ENCODE results near the gene PPFIBP2. TPM values are rescaled to one million over a fixed set of nuclear protein-coding genes. Genes with fewer than 3 reads are reported as not detected.
A peak's percentile ranks its signal among the peaks of the same experiment; 100 is the strongest.

Gene PPFIBP2
- total RNA-seq, 1 donor from 2014 or later: 415 TPM

- DNase-seq (ENCODE audit: low spot score): no peak
Observed at GRCh38 chr11:7577291-7578190, 63.7 kb downstream of the PPFIBP2 start.

DNA sequence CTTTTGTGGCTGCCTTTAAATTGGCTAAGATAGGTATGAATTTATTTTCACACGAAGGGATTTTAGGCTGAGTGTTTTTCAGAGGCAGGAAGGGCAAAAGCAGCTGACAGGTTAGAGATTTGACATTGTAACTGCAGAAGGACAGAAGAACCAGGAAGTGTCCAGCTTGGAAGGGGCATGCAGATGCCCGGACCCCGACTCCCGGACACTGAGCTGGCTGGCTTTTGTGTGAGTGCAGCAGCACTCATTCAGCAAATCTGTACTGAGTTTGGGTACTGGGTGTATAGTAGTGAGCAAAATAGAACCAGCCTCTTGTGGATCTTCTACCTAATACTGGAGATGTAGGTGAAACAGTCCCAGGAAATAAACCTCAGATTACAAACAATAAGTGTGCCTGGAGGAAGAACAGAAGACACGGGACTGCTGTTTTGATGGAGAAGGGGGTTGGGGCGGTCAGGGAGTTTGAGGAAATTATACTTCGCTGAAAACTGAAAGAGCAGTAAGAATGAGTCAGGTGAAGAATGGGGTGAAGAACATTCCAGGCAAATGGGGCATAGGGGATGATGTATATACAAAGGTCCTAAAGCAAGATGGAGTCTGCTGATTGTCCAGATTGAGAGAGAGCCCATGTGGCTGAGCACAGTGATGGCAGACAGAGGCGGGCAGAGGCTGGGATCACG, 64.6 kb downstream of the PPFIBP2 start:
- no peak for DNase-seq (ENCODE audit: low spot score)

- DNase-seq (ENCODE audit: low spot score): no peak
Observed at GRCh38 chr11:7579361-7579791, 65.6 kb downstream of the PPFIBP2 start.

DNA sequence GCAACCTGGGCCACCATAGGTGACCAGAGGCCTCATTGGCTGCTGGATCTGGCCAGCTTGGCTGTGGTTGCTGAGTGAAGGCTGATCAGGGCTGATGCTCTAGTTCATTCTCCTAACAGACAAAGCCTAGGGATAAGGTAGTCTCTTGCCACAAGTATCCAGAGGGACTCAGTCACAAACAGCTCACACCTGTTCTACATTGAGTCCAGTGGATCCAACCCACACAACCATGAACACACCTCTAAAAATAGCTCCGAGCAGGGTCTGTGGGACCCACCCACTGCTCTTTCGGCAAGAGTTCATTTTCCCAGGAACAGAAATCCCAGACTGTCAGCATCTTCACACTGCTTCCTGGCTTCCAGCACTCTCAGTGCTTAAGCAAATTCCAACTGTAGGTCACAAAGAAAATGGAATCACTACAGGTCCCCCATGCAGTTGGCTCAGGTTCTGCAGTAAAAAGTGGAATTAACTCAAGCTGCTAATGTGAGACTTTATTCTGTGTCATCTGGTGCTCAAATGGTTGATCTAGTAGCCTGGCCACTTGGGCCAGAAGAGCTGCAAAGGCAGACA, 67.3 kb downstream of the PPFIBP2 start:
- no peak for DNase-seq (ENCODE audit: low spot score)

DNA sequence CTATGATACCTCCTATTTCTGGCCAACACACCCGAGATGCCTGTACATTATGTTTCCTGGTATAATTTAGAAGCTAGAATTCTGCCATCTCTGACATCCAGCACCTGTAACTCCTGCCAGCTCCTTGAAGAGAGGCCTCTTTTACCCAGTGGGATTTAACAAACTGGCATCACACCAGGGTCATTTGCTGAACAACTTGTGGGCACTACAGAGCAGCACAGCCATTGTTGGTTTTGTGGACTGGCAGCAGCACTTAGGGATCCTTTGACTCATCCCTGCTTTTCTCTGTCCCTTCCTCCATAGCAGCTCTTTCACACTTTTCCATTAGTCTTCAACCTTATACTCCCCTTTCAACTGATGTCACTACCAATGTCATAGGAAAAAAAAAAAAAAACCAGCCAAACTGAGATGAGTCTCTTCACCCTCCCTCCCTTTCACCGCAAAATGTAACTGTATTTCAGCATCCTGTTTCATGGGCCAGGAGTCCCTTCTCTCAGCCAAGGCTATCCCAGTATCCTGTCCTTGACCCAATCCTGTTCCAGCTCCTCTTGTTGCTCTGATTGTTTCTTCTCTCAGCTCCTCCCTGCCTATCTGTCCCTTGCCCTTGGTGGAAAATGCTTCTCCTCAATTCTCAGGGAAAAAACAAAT, 68.7 kb downstream of the PPFIBP2 start:
- no peak for DNase-seq (ENCODE audit: low spot score)

DNA sequence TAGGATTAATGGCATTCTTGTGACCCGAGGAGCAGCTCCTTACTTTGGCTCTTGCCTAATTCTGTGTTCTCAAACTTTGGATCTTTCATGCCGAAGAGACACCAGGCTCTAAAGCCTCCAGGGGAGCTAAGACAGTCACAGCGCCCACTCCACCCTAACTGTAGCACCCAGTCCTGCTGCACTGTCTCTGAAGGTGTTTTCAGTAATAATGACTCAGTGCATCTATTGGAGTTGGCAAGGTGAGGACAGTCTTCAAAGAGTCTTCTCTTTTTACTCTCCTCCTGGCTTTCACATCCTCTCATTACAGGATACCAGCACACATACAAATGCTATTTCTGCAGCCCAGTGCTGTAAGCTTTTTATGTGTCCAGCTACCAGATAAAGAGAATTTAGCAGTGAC, 69.4 kb downstream of the PPFIBP2 start:
- no peak for DNase-seq (ENCODE audit: low spot score)

DNA sequence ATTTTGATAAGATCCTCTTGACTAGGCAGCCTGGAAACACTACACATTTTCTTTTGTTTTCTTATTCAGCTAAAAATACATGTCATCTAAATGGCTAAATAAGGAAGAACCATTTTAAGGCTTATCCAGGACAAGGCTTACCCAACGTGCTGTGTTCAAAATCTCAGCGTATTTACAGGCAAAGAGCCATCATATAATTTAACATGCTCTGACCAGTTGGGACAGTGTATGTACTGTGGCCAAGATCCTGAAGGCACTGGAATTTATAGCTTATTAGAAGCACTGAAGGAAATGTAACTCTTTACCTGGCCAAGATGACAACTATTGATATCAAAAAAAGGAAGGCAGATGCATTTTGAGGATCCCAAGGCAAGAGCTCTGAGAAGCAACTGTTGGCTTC, 71.1 kb downstream of the PPFIBP2 start:
- DNase-seq (ENCODE audit: low spot score): no peak

DNA sequence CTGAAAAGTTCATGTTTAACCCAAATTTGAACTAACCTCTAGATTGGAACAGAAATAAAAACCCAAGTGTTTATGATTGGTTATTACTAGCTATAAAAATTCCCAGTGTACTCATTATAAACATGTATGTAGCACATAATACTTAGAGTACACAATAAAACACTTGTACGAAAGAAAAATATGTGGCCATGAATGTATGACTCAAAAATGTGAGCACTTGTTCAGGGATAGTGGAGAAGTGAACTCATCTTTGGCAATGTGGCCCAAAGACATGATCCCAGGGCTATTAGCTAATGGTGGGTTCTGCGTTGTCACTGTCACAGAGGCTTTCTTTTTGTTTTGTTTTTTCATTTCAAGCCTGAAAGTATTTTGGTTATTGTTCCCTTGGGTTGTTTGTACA, 72.0 kb downstream of the PPFIBP2 start:
- no peak for DNase-seq (ENCODE audit: low spot score)

GRCh38 chr11:7586376-7586775, 72.6 kb downstream of the PPFIBP2 start:
- DNase-seq (ENCODE audit: low spot score): no peak

GRCh38 chr11:7587712-7588111, 73.9 kb downstream of the PPFIBP2 start:
- no peak for DNase-seq (ENCODE audit: low spot score)

DNA sequence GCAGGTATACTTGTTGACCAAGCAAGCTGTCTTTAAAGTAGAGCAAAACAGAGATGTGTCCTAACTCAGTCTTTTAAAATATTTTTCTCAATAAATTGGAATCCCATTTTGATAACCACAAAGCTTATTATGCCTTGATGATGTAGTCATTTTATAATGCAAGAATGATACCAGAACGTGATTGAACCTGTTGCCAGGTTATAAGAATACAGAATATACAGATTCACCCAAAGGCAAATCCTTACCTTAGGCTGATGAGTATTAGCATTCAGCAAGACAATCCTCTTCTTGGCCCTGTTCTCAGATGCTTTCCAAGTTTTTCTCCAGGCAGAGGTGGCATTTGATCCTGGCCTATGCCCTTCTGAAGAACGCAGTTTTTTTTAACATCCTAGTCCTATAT, 76.1 kb downstream of the PPFIBP2 start:
- DNase-seq (ENCODE audit: low spot score): no peak

GRCh38 chr11:7590529-7590928, 76.7 kb downstream of the PPFIBP2 start:
- DNase-seq (ENCODE audit: low spot score): no peak

DNA sequence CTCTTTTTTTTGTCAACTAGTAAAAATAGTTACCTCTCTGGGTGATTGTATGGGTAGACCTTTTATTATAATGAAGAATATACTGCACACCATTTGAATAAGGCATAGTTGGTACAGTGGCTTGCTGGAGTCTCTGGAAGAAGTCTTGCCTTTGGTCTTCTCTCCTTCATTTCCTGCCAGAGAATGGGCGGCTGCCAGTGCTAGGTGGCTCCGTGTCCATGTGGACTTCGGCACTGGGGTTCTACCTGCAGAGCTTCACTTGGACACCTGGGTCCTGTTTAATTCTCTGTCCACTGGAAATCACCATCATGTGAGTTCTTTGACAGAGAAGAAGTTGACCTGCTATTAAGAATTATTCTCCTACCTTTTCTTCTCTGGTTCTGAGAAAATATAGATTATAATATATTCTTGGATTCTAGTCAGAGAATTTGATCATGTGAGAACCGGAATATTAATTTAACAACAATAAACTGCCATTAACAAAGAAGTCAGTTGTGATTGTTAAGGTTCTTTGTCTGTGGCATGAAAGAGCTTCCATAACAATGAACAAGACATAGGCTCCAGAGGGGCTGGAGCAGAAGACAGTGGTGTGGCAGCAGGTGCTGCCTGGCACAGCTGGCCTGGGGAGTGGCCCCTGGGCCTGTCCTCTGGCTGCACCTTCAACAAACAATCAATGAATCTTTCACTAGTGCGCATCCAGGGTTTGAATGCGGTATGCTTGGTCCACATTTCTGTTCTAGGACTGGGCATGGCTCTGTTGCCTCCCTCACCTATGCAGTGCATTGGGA, 77.5 kb downstream of the PPFIBP2 start:
- no peak for DNase-seq (ENCODE audit: low spot score)

DNA sequence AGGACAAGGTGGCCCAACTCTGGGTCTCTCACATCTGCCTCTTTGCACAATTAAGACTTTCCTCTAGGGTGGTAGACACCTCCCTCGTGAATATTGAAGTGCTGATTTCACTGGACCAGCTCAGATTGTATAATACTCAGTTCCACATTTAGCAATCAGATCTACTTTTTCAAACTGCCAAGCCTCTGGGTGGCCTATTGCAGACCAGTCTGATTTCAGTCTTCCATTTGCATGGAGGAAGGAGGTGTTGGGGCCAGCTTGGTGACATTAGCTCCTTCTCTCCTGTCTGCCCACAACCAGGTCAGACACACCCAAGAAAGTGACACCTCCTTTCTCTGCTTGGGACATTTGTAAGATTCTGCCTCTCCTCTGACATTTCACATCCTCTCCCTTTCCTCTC, 78.2 kb downstream of the PPFIBP2 start:
- no peak for DNase-seq (ENCODE audit: low spot score)

DNA sequence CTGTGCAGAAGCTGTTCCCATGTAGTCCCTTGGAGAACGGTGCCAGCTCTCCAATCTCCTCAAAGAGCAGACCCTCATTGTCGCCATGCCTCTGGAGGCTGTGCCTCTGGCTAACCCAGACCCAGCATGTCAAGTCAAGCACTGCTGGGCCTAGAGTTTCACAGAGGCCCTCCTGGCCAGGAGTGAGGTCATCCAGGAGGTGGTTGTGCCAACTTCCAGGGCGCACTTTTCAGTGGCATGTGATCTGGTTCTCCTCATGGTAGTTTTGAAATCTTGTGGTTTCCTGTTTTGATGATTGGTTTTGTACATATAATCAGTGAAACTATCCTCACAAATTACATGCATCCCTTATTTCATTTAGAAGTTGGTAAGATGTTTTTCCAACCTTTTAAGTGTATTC, 78.9 kb downstream of the PPFIBP2 start:
- DNase-seq (ENCODE audit: low spot score): no peak

- DNase-seq (ENCODE audit: low spot score): no peak
Observed at GRCh38 chr11:7593481-7593880, 79.7 kb downstream of the PPFIBP2 start.

DNA sequence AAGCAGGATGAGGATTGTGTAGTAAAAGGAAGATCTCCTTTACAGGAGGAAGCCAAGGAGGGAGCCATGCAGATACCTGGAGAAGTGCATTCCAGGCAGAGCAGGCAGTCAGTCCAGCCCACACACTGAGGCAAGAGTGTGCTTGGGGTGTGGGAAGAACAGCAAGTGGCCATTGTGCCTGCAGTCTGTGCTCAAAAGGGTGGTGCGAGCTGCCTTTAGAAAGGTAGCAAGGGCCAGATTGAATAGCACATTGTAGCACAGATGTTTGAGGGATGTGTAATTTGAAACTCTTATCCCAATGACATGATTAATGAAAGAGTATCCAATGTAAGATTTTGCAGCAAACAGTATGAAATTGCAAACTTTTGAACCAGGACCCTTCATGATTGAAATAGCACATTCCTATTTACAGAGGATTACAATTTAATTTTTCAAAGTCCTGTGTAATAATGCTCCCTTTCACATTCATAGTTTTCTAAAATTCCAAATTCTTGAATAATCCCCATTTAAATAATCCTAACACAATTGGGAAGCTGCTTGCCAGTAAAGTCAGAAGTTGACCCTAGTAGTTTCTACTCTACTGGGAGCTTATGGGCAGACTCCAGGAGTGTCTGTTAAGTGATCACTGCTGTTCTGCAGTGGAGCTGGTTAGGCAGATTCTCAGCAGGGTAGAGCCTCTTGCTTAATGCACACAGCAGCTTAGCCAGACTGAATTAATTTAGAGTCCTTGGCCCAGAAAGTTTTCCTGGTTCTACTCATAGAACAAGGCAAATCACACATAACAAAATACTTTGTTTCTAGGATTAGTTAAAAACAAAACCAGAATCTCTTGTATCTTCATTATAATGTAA, 81.4 kb downstream of the PPFIBP2 start:
- no peak for DNase-seq (ENCODE audit: low spot score)

GRCh38 chr11:7595951-7596350, 82.2 kb downstream of the PPFIBP2 start:
- no peak for DNase-seq (ENCODE audit: low spot score)

- no peak for DNase-seq (ENCODE audit: low spot score)
Observed at GRCh38 chr11:7596975-7597391, 83.2 kb downstream of the PPFIBP2 start.

DNA sequence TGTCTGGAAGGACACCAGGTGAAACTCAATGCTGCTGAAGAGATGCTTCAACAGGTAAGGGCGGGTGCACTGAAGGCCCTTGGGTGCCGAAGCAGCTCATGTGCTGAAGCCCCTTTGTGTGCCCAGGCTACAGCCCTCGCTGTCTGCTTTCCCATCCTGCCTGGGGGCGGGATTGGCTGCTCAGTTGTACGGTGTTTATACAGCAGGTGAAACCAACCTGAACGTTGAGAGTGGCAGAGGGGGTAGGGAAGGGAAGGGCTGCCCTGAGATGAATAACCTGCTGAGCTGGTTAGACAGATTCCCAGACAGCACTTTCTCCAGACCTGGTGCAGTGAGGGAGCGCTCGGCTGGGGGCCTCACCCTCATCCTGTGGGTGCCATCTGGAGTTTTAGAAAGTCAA, 83.8 kb downstream of the PPFIBP2 start:
- peak; percentile 86 for DNase-seq (ENCODE audit: low spot score)

GRCh38 chr11:7599209-7599608, 85.4 kb downstream of the PPFIBP2 start:
- DNase-seq (ENCODE audit: low spot score): no peak
